Stimulated activated effector memory CD8-positive, alpha-beta T cell treated with anti-CD3 and anti-CD28 coated beads, Interleukin-12 subunit alpha, Interleukin-12 subunit beta, amount 100 ng/mL, for 72 hours (primary cell): ENCODE results near the gene DHX9.

Experiments used
- ATAC-seq: fragments of 150-1000 bp; cut with Tn5 transposase; 2 replicates; pipeline ENCODE4 v1.10.0; 2021
- DNase-seq, 2 donors: peaks; one replicate each; pipeline ENCODE4 v3.0.0; 2021 to 2022; ENCODE audit warnings: low spot score in 2 of 2
- H3K27ac Mint-ChIP-seq: one replicate; pipeline ENCODE4 v1.8.0; 2022; ENCODE audit warnings: mild to moderate bottlenecking, mixed read lengths
- H3K36me3 Mint-ChIP-seq: one replicate; pipeline ENCODE4 v1.8.0; 2022; ENCODE audit warnings: mild to moderate bottlenecking, mixed read lengths
- H3K4me1 Mint-ChIP-seq: one replicate; pipeline ENCODE4 v1.8.0; 2022; ENCODE audit warnings: mixed read lengths
- H3K4me3 Mint-ChIP-seq: one replicate; pipeline ENCODE4 v1.8.0; 2022; ENCODE audit warnings: mild to moderate bottlenecking, mixed read lengths
- H3K9me3 Mint-ChIP-seq: one replicate; pipeline ENCODE4 v1.8.0; 2022; ENCODE audit warnings: mixed read lengths

The DHX9 gene

GRCh38 chr1:182823220-182823619 is 15.9 kb upstream of the DHX9 start:
- H3K4me3 Mint-ChIP-seq: no peak overlapping the region
- ATAC-seq: no peak
- H3K9me3 Mint-ChIP-seq: no peaks in the 10 kb centered on the region
- no peak for DNase-seq
- H3K36me3 Mint-ChIP-seq: no peaks in the 10 kb centered on the region
- H3K4me1 Mint-ChIP-seq: no peaks in the 10 kb centered on the region
- no peak overlapping the region for H3K27ac Mint-ChIP-seq

GRCh38 chr1:182826892-182827291 is 12.3 kb upstream of the DHX9 start:
- H3K4me3 Mint-ChIP-seq: no peak overlapping the region
- no peak for DNase-seq
- ATAC-seq: no peak
- H3K4me1 Mint-ChIP-seq: no peaks in the 10 kb centered on the region
- H3K36me3 Mint-ChIP-seq: no peaks in the 10 kb centered on the region
- no peak overlapping the region for H3K27ac Mint-ChIP-seq
- H3K9me3 Mint-ChIP-seq: no peaks in the 10 kb centered on the region

- no peak overlapping the region for H3K27ac Mint-ChIP-seq
- no peaks in the 10 kb centered on the region for H3K36me3 Mint-ChIP-seq
- ATAC-seq (no peak), DNase-seq (no peak)
- H3K9me3 Mint-ChIP-seq: no peaks in the 10 kb centered on the region
- H3K4me1 Mint-ChIP-seq: no peaks in the 10 kb centered on the region
- H3K4me3 Mint-ChIP-seq: no peak overlapping the region
These were observed 9.7 kb upstream of the DHX9 start for GRCh38 chr1:182829285-182829932.

- no peaks in the 10 kb centered on the region for H3K9me3 Mint-ChIP-seq
- H3K4me3 Mint-ChIP-seq: no peak overlapping the region
- no peak overlapping the region for H3K27ac Mint-ChIP-seq
- H3K4me1 Mint-ChIP-seq: no peaks in the 10 kb centered on the region
- ATAC-seq: no peak
- H3K36me3 Mint-ChIP-seq: peaks cover 4% of the 10 kb centered on the region
- no peak for DNase-seq
These were observed 5.9 kb upstream of the DHX9 start for GRCh38 chr1:182833271-182833670.

- no peak for ATAC-seq
- Mint-ChIP-seq H3K4me3 (no peak overlapping the region), H3K36me3 (peaks cover 11% of the 10 kb centered on the region), H3K4me1 (peaks cover 7% of the 10 kb centered on the region), H3K9me3 (no peaks in the 10 kb centered on the region), H3K27ac (no peak overlapping the region)
- no peak for DNase-seq
These were observed 4.8 kb upstream of the DHX9 start for GRCh38 chr1:182834326-182834725.

GRCh38 chr1:182835806-182836205 is 3.3 kb upstream of the DHX9 start:
- ATAC-seq (no peak), DNase-seq (no peak)
- Mint-ChIP-seq H3K4me1 (peaks cover 19% of the 10 kb centered on the region), H3K9me3 (no peaks in the 10 kb centered on the region), H3K36me3 (peaks cover 26% of the 10 kb centered on the region), H3K27ac (no peak overlapping the region), H3K4me3 (no peak overlapping the region)

GRCh38 chr1:182841368-182841988 is 2.3 kb downstream of the DHX9 start:
- H3K9me3 Mint-ChIP-seq: no peaks in the 10 kb centered on the region
- peaks cover 62% of the 10 kb centered on the region for H3K4me1 Mint-ChIP-seq
- peak overlapping the region; percentile 92 for H3K27ac Mint-ChIP-seq
- ATAC-seq (no peak), DNase-seq (no peak)
- H3K36me3 Mint-ChIP-seq: peaks cover 83% of the 10 kb centered on the region
- peak overlapping the region; percentile 94 for H3K4me3 Mint-ChIP-seq

- peaks cover 70% of the 10 kb centered on the region for H3K4me1 Mint-ChIP-seq
- peak overlapping the region; percentile 94 for H3K4me3 Mint-ChIP-seq
- H3K9me3 Mint-ChIP-seq: no peaks in the 10 kb centered on the region
- H3K27ac Mint-ChIP-seq: peak overlapping the region; percentile 92
- DNase-seq: no peak
- H3K36me3 Mint-ChIP-seq: peaks cover 91% of the 10 kb centered on the region
- no peak for ATAC-seq
These were observed 3.1 kb downstream of the DHX9 start for GRCh38 chr1:182842265-182842664.

- peak; percentile 49 for ATAC-seq
- Mint-ChIP-seq H3K4me1 (peaks cover 80% of the 10 kb centered on the region), H3K27ac (peak overlapping the region; percentile 74), H3K9me3 (no peaks in the 10 kb centered on the region), H3K4me3 (peak overlapping the region; percentile 17), H3K36me3 (peaks cover 100% of the 10 kb centered on the region)
- no peak for DNase-seq
These were observed 6.2 kb downstream of the DHX9 start for GRCh38 chr1:182845379-182845778.

- no peak overlapping the region for H3K4me3 Mint-ChIP-seq
- H3K9me3 Mint-ChIP-seq: no peaks in the 10 kb centered on the region
- no peak for ATAC-seq
- H3K36me3 Mint-ChIP-seq: peaks cover 100% of the 10 kb centered on the region
- no peak for DNase-seq
- peaks cover 78% of the 10 kb centered on the region for H3K4me1 Mint-ChIP-seq
- H3K27ac Mint-ChIP-seq: no peak overlapping the region
These were observed 6.7 kb downstream of the DHX9 start for GRCh38 chr1:182845894-182846293.

GRCh38 chr1:182847105-182847504 is 8.0 kb downstream of the DHX9 start:
- peak overlapping the region; percentile 24 for H3K27ac Mint-ChIP-seq

GRCh38 chr1:182848736-182849135 is 9.6 kb downstream of the DHX9 start:
- peak overlapping the region; percentile 65 for H3K27ac Mint-ChIP-seq
- ATAC-seq (no peak), DNase-seq (no peak)
- no peak overlapping the region for H3K4me3 Mint-ChIP-seq
- H3K36me3 Mint-ChIP-seq: peaks cover 100% of the 10 kb centered on the region
- peaks cover 63% of the 10 kb centered on the region for H3K4me1 Mint-ChIP-seq
- H3K9me3 Mint-ChIP-seq: no peaks in the 10 kb centered on the region

More at GRCh38 chr1:182847105-182847504, 8.0 kb downstream of the DHX9 start:
- ATAC-seq (no peak), DNase-seq (no peak)
- Mint-ChIP-seq H3K9me3 (no peaks in the 10 kb centered on the region), H3K4me3 (no peak overlapping the region), H3K36me3 (peaks cover 100% of the 10 kb centered on the region), H3K4me1 (peaks cover 70% of the 10 kb centered on the region)

GRCh38 chr1:182850319-182850718 is 11.2 kb downstream of the DHX9 start:
- Mint-ChIP-seq H3K4me1 (peaks cover 47% of the 10 kb centered on the region), H3K4me3 (no peak overlapping the region), H3K36me3 (peaks cover 100% of the 10 kb centered on the region), H3K27ac (peak overlapping the region; percentile 56), H3K9me3 (no peaks in the 10 kb centered on the region)
- DNase-seq (no peak), ATAC-seq (no peak)

- no peak for DNase-seq
- H3K4me3 Mint-ChIP-seq: no peak overlapping the region
- ATAC-seq: peak; percentile 48
- H3K36me3 Mint-ChIP-seq: peaks cover 100% of the 10 kb centered on the region
- no peak overlapping the region for H3K27ac Mint-ChIP-seq
- peaks cover 32% of the 10 kb centered on the region for H3K4me1 Mint-ChIP-seq
- no peaks in the 10 kb centered on the region for H3K9me3 Mint-ChIP-seq
These were observed 12.7 kb downstream of the DHX9 start for GRCh38 chr1:182851825-182852224.

GRCh38 chr1:182855911-182856310 is 16.8 kb downstream of the DHX9 start:
- no peaks in the 10 kb centered on the region for H3K4me1 Mint-ChIP-seq
- no peak overlapping the region for H3K27ac Mint-ChIP-seq
- no peak for ATAC-seq
- no peak for DNase-seq
- H3K36me3 Mint-ChIP-seq: peaks cover 100% of the 10 kb centered on the region
- no peak overlapping the region for H3K4me3 Mint-ChIP-seq
- no peaks in the 10 kb centered on the region for H3K9me3 Mint-ChIP-seq

- no peak overlapping the region for H3K4me3 Mint-ChIP-seq
- peaks cover 100% of the 10 kb centered on the region for H3K36me3 Mint-ChIP-seq
- no peak for ATAC-seq
- no peak for DNase-seq
- no peaks in the 10 kb centered on the region for H3K9me3 Mint-ChIP-seq
- no peak overlapping the region for H3K27ac Mint-ChIP-seq
- H3K4me1 Mint-ChIP-seq: peaks cover 7% of the 10 kb centered on the region
These were observed 18.1 kb downstream of the DHX9 start for GRCh38 chr1:182857212-182857611.
